ENCODE data around the gene CNTN4.
A peak's percentile ranks its signal among the peaks of the same experiment; 100 is the strongest.

CNTN4 gene

GRCh38 chr3:2274526-2274925, 175.9 kb downstream of the CNTN4 start:
- DNase-seq: no peak

GRCh38 chr3:2283818-2284217, 185.2 kb downstream of the CNTN4 start:
- no peak for DNase-seq

- DNase-seq: no peak
Observed at GRCh38 chr3:2300938-2301337, 202.3 kb downstream of the CNTN4 start.

- DNase-seq: no peak
Observed at GRCh38 chr3:2301361-2301760, 202.7 kb downstream of the CNTN4 start.

DNA sequence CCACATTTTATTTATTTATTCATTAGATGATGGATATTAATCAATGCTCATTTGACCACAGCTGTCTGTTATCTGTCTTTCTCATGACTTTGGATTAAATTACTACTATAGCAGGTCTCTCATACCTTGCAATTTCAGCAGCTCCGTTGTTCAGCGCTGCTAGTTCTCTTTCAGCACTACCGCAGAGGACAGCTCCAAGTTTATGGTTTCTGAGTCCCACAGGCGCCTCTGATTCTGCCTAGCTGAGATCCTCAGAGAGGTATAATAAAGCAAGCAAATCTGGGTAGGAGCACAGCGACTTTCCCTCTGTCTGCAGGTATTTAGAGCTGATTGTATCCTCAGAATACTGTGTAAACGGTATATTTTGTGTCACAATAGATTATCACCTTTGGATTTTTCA, 204.9 kb downstream of the CNTN4 start:
- DNase-seq: peak; percentile 0

DNA sequence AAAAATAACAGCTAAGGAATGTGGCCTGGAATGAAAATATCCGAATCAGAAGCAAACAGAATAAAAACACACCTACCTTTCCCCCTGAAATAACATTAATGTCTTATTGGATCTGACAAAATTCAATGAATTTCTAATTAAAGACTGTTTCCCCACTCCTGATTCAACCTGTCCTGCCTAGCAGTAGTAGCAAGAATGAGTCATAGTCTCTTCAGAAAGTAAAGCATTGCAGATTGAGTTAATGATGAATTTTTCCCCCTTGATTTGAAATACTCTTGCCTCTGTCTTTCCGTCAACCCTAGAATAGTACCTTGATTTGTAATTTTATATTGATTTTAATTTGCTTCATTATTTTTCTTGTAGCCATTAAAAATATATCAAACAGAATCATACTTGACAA, 212.4 kb downstream of the CNTN4 start:
- no peak for DNase-seq

DNA sequence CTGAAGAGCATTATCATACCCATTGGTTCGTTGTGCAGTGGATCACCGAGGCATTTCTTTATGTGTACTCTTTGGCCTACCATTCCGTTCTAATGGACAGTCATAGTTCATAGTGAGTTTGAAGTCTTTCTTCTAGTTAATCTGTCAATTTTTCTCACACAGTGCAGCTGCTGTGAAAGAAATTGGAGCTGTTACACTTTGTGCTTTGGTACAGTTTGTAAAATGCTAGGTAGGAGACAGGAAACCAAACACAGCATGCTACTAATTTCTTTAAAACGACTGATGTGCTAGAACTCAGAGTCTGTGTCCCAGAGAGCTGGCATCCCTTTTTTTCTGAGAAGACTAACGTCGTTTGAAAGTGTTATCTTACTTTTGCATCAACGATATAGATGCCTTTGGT, 218.9 kb downstream of the CNTN4 start:
- no peak for DNase-seq

GRCh38 chr3:2334921-2335320, 236.3 kb downstream of the CNTN4 start:
- peak; percentile 70 for DNase-seq

DNA sequence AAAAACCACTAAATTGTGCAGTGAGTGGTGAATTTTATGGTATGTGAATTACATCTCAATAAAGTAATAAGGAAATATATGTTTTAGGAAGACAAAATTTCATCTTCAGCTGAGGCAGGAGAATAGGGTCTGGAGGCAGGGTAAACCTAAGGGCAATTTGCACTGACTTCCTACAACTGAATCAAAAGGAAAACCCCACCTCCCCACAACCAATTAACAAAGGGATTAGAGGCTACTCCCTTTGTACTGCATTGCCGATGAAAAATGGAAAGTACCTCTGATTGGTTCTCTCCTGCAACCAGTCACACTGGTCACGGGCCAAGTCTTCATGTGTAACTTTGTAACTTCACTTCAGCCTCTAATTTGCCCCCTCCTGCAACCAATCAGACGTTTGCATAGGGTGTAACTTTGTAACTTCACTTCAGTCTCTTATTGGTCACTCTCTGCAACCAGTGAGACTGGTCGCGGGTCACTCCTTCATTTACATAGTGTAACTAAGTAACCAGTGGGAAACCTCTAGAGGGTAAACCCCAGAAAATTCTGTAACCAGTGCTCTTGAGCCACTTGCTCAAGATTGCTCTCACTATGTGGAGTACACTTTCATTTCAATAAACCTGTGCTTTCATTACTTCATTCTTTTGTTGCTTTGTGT, 244.5 kb downstream of the CNTN4 start:
- DNase-seq: no peak

GRCh38 chr3:2352134-2352762, 253.6 kb downstream of the CNTN4 start:
- no peak for DNase-seq

DNA sequence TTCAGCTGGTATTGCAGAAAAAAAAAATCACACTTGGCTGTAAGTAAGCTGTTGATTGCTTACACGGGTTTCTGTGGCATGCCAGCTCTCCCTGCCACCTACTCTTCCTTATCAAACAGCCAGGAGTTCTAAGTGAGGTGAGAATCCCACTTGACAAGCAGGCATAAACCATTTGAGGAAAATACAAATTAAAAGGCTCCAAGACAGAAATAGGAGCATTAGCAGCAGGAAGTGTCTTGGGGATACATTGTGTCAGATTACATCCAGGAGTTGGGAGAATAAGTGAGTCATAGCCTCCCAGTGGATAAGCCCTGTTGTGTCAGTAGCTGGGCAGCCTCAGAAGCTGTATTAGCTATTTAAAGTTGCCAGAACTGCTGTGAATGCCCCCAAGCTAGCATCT, 256.0 kb downstream of the CNTN4 start:
- peak; percentile 11 for DNase-seq

- DNase-seq: no peak
Observed at GRCh38 chr3:2356298-2356950, 257.8 kb downstream of the CNTN4 start.

DNA sequence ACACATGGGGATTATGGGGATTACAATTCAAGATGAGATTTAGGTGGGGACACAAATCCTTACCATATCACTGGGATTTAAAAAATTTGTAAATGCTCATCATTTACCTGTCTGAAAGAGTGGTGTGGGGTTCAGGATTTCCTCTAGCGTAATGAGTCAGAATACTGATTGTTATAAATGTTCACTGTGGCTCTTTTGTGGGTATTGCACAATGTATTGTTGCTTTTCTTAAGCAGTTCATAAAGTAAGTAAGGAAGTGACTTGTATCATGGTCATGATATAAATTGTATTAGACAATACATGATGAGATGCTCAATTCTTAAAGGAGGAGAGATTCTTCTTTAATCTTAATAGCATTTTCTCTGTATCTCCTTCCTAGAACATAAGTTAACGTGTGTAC, 262.1 kb downstream of the CNTN4 start:
- DNase-seq: no peak

DNA sequence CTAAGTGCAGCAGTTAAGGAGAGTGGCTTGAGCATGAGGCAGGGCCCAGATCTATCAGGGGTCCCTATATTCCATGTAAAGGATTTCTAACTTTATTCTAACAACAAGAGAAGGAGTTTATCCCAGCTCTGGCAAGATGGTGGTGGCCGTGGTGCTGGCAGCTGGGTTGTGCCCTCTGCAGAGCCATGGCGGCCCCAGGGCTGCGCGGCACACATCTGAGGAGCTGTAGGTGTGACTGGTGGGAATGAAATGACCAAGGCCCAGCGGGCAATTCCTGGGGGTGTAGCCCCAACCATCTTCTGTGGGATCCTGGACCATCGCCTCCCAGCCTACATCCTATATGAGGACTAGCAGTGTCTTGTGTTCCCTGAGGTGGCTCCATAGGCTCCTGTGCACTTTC, 263.5 kb downstream of the CNTN4 start:
- DNase-seq: no peak

- no peak for DNase-seq
Observed at GRCh38 chr3:2363854-2364253, 265.2 kb downstream of the CNTN4 start.

- DNase-seq: peak; percentile 4
Observed at GRCh38 chr3:2370317-2370716, 271.7 kb downstream of the CNTN4 start.

DNA sequence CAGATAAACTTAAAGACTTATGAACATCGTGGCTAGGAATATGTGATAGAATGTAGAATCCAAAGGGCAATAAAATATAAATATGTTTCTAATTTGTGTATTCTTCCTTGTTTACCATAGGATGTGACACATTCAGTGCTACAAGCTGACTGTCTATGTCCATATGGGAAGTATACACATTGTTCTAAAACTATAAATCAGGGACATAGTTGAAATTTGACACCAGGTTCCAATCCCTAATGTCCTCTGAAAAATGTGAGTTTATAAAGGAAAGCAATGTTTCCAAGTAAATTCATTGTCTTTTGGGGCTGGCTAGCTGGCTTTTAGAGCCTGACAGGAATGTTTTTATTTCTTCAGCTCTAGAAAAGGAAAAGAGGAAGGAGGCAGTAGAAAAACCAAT, 273.6 kb downstream of the CNTN4 start:
- DNase-seq: no peak

- DNase-seq: no peak
Observed at GRCh38 chr3:2375376-2375775, 276.7 kb downstream of the CNTN4 start.

DNA sequence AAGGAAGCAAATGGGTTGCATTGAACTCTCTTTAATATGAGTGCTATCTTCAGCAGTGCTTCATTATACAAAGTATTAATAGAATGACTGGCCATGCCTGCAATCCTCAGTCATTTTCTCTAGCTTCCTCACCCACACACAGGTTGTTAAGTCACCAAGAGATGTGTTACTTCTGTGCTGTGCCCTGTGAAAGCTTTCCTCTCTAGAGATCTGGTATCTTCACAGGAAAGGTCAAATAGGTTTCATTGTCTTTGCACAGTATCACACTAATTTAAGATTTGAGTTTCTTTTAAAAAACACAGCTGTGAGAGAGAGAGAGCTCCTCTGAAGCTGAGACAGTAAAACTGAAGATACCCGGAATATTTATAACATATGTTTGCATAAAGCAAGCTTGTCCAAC, 278.6 kb downstream of the CNTN4 start:
- DNase-seq: no peak

GRCh38 chr3:2390926-2391532, 292.4 kb downstream of the CNTN4 start:
- DNase-seq: no peak

DNA sequence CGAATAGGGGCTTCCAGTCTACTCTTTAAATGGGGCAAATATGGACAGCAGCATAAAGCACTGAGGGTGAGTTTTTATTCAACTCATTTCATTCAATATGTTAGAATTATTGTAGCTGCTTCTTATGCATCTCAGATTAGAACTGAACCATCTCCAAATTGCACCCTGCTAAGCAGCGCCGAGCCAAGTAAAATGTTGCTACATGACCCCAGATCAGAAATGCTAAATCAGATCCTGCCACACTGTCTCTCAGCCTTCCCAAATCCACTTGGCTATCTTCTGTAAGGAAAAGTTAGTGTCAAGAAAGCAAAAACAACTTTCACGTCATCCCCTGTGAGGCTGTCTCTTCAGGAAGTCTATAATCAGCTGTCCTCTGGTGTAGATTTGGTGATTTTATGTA, 293.2 kb downstream of the CNTN4 start:
- no peak for DNase-seq

GRCh38 chr3:2392981-2393380, 294.3 kb downstream of the CNTN4 start:
- DNase-seq: peak; percentile 1

DNA sequence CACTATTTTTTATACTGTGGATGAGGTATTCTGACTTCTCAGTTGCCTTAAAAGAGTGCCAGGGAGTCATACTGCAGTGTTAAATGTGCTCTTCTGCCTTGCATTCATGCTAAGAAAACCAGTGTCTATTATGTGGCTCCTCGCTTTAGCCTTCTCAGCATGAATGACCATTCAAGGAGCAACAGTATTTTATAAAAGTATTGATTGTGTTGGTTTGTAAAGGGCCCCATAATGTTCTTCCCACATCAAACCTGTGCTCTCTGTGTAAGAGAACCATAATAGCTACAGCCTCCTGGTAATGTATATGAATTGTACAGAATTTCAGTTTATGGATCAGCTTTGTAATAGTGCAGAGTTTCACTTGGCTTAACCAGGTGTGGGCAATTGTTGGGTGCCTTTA, 316.4 kb downstream of the CNTN4 start:
- DNase-seq: no peak

DNA sequence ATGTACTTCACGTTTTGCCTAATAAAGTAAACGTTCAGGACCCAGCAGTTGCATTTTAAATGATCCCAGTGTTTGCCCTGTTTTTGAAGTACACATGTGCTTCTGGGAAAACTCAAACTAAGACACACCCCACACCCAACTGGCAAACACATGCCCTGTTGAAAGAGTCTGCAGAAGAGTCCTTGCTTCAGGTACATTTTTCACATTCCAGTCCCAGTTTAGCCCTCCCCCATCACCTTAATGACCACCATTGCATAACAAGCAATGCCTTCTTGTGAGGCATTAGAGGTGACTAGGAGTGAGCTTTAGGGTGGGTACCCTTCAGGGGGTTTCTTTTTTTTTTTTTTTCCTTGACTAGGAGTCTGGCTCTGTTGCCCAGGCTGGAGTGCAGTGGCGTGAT, 322.3 kb downstream of the CNTN4 start:
- no peak for DNase-seq
